T-cell (primary cell): Measurements from ENCODE around the gene EPHA6. TPM values are rescaled to one million over a fixed set of nuclear protein-coding genes. Genes with fewer than 3 reads are reported as not detected.
"Not testable (repeated sequence)": the region's sequence is repeated elsewhere in the genome, so short reads cannot be mapped to it uniquely, and the experiment has no call there.

ENCODE experiments used
- ATAC-seq, 4 experiments: fragments of 200-7000 bp in 3 of 4; fragments of 150-1000 bp in 1 of 4; cut with Tn5 transposase; replicated peaks in 1 of 4; 1 replicate in 3 of 4; 2 replicates in 1 of 4; pipeline ENCODE4 v1.10.0; 2021; ENCODE audit warnings: moderate library complexity in 3 of 4, mild to moderate bottlenecking in 2 of 4, moderate number of reproducible peaks in 1 of 4
- CTCF ChIA-PET, 2 donors: fragments of 300-600 bp; sonication (Branson Sonifier 250); formaldehyde crosslinking; loops; one replicate each; lab custom pipeline; 2022; ENCODE audit warnings: antibody characterized with exemption in 2 of 2; lab: Charles Lee
- POLR2A ChIA-PET, 2 donors: fragments of 300-600 bp; sonication (Branson Sonifier 250); formaldehyde crosslinking; loops; one replicate each; lab custom pipeline; 2022; ENCODE audit warnings: antibody characterized with exemption in 2 of 2; lab: Charles Lee
- DNase-seq, 35 experiments: peaks; one replicate each; pipeline versions ENCODE4 v3.0.0 to v3.0.0-alpha.2; 2013 to 2023
- H3K27ac ChIP-seq: one replicate; pipeline ENCODE4 v1.5.1; 2013; ENCODE audit warnings: low read length
- H3K27me3 ChIP-seq, 2 experiments: replicated peaks in 1 of 2; 1 replicate in 1 of 2; 2 replicates in 1 of 2; pipeline versions ENCODE4 v1.6.1 to v1.7.0; 2013; ENCODE audit warnings: low read length in 1 of 2, mixed read lengths in 1 of 2; ENCODE audit not compliant: control insufficient read depth in 2 of 2, insufficient read depth in 2 of 2; ENCODE audit errors: extremely low read depth in 1 of 2
- H3K36me3 ChIP-seq, 2 donors: 1 replicate in 1 of 2; 2 replicates in 1 of 2; pipeline versions ENCODE4 v1.6.1 to v1.7.0; 2013; ENCODE audit warnings: low read length in 1 of 2; ENCODE audit not compliant: control insufficient read depth in 2 of 2, insufficient read depth in 1 of 2; ENCODE audit errors: extremely low read depth in 1 of 2
- H3K4me1 ChIP-seq, 2 experiments: 1 replicate in 1 of 2; 2 replicates in 1 of 2; pipeline versions ENCODE4 v1.6.1 to v1.7.0; 2013; ENCODE audit warnings: low read length in 2 of 2, mixed read lengths in 1 of 2; ENCODE audit not compliant: insufficient read depth in 2 of 2, control insufficient read depth in 1 of 2; ENCODE audit errors: extremely low read depth in 1 of 2
- H3K4me3 ChIP-seq, 2 donors: 1 replicate in 1 of 2; 2 replicates in 1 of 2; pipeline versions ENCODE4 v1.5.1 to v1.7.0; 2013; ENCODE audit warnings: mild to moderate bottlenecking in 2 of 2, low read length in 1 of 2, moderate library complexity in 1 of 2; ENCODE audit not compliant: control insufficient read depth in 1 of 2; ENCODE audit errors: extremely low read depth in 1 of 2
- H3K9me3 ChIP-seq: 2 replicates; pipeline ENCODE4 v1.7.0; 2013
- H3K27ac Mint-ChIP-seq, 2 donors: one replicate each; pipeline ENCODE4 v1.8.0; 2020 to 2021; ENCODE audit warnings: mild to moderate bottlenecking in 2 of 2, mixed read lengths in 2 of 2
- H3K27me3 Mint-ChIP-seq, 2 donors: one replicate each; pipeline ENCODE4 v1.8.0; 2021 to 2022; ENCODE audit warnings: mixed read lengths in 2 of 2
- H3K36me3 Mint-ChIP-seq: one replicate; pipeline ENCODE4 v1.8.0; 2021; ENCODE audit warnings: mixed read lengths
- H3K4me1 Mint-ChIP-seq, 3 donors: one replicate each; pipeline ENCODE4 v1.8.0; 2020 to 2022; ENCODE audit warnings: mixed read lengths in 3 of 3, mild to moderate bottlenecking in 1 of 3
- H3K4me3 Mint-ChIP-seq, 3 donors: one replicate each; pipeline ENCODE4 v1.8.0; 2020 to 2022; ENCODE audit warnings: mild to moderate bottlenecking in 3 of 3, mixed read lengths in 3 of 3, moderate library complexity in 3 of 3
- H3K9me3 Mint-ChIP-seq, 3 donors: one replicate each; pipeline ENCODE4 v1.8.0; 2020 to 2022; ENCODE audit warnings: mixed read lengths in 3 of 3
- WGBS: methylation state at CpG from one replicate; pipeline ENCODE4 v1.1.5; 2013; ENCODE audit warnings: missing lambda C conversion rate; ENCODE audit not compliant: insufficient coverage; 5-methylcytosine and 5-hydroxymethylcytosine counted together
- total RNA-seq, 35 experiments: library from RNA in 6 of 35; stranded (reverse) in 6 of 35; fragments of 120-200 nt in 1 of 35; gene quantifications; one replicate each; pipeline versions ENCODE4 v1.2.1 to v1.2.4 and lab custom pipeline; 2013 to 2026

The EPHA6 gene
- total RNA-seq, 5 donors from 2014 or later (not counting 1 experiment from before 2014, with no cell fraction given): not detected

- no peak overlapping the region for H3K27ac Mint-ChIP-seq
- H3K4me1 ChIP-seq: no peaks in the 10 kb centered on the region
- DNase-seq: no peak
- H3K9me3 Mint-ChIP-seq: peaks cover 10 to 22% (median 17%) of the 10 kb centered on the region in 3 donors
- no peaks in the 10 kb centered on the region for H3K4me1 Mint-ChIP-seq
- 67% methylated on average over 1 of the region's 1 CpG for WGBS
- no peaks in the 10 kb centered on the region for H3K27me3 ChIP-seq
- no peaks in the 10 kb centered on the region for H3K36me3 ChIP-seq
- H3K36me3 Mint-ChIP-seq: no peaks in the 10 kb centered on the region
- no peak for ATAC-seq
- no peak overlapping the region for H3K4me3 Mint-ChIP-seq
- no peak overlapping the region for H3K27ac ChIP-seq
- no peaks in the 10 kb centered on the region for H3K9me3 ChIP-seq
- POLR2A ChIA-PET: no interaction called here
- CTCF ChIA-PET: no interaction called here
- no peaks in the 10 kb centered on the region for H3K27me3 Mint-ChIP-seq
- no peak overlapping the region for H3K4me3 ChIP-seq
Observed at GRCh38 chr3:97021778-97022177, 207.4 kb downstream of the EPHA6 start.

GRCh38 chr3:97025612-97026011 lies 211.2 kb downstream of the EPHA6 start:
- H3K4me1 Mint-ChIP-seq, H3K9me3 Mint-ChIP-seq, H3K36me3 ChIP-seq, POLR2A ChIA-PET, H3K4me1 ChIP-seq, H3K4me3 Mint-ChIP-seq, H3K9me3 ChIP-seq, H3K4me3 ChIP-seq, CTCF ChIA-PET, H3K27me3 ChIP-seq, H3K27ac ChIP-seq, H3K27ac Mint-ChIP-seq, H3K36me3 Mint-ChIP-seq, H3K27me3 Mint-ChIP-seq, ATAC-seq, DNase-seq: not testable (repeated sequence)
- no CpG with 5 or more reads among the region's 8 CpGs for WGBS

GRCh38 chr3:97029972-97030371 lies 215.6 kb downstream of the EPHA6 start:
- DNase-seq (no peak), ATAC-seq (no peak)
- H3K4me3 ChIP-seq: no peak overlapping the region
- no peaks in the 10 kb centered on the region for H3K4me1 ChIP-seq
- Mint-ChIP-seq H3K27ac (no peak overlapping the region), H3K27me3 (no peaks in the 10 kb centered on the region), H3K9me3 (peaks cover 0 to 6% (median 3%) of the 10 kb centered on the region in 3 donors), H3K4me3 (no peak overlapping the region), H3K36me3 (no peaks in the 10 kb centered on the region), H3K4me1 (no peaks in the 10 kb centered on the region)
- no peaks in the 10 kb centered on the region for H3K9me3 ChIP-seq
- WGBS: no CpG with 5 or more reads among the region's 1 CpG
- H3K27ac ChIP-seq: no peak overlapping the region
- ChIA-PET POLR2A (no interaction called here), CTCF (no interaction called here)
- no peaks in the 10 kb centered on the region for H3K27me3 ChIP-seq
- H3K36me3 ChIP-seq: no peaks in the 10 kb centered on the region

- H3K4me3 Mint-ChIP-seq: no peak overlapping the region
- ChIA-PET CTCF (no interaction called here), POLR2A (interaction anchor here in 1 of 2 donors (0.6 kb wide), 1 partner anchor 38 kb away, joined by 4 read pairs; no protein-coding TSS in a partner anchor)
- H3K27ac ChIP-seq: no peak overlapping the region
- no peaks in the 10 kb centered on the region for H3K4me1 ChIP-seq
- no peaks in the 10 kb centered on the region for H3K27me3 Mint-ChIP-seq
- no peaks in the 10 kb centered on the region for H3K4me1 Mint-ChIP-seq
- H3K27ac Mint-ChIP-seq: no peak overlapping the region
- H3K4me3 ChIP-seq: no peak overlapping the region
- 79% methylated on average over 2 of the region's 3 CpGs for WGBS
- DNase-seq (no peak), ATAC-seq (no peak)
- peaks cover 0 to 3% (median 0%) of the 10 kb centered on the region in 3 donors for H3K9me3 Mint-ChIP-seq
- no peaks in the 10 kb centered on the region for H3K27me3 ChIP-seq
- no peaks in the 10 kb centered on the region for H3K36me3 Mint-ChIP-seq
- H3K9me3 ChIP-seq: peaks cover 3% of the 10 kb centered on the region
- no peaks in the 10 kb centered on the region for H3K36me3 ChIP-seq
Observed at GRCh38 chr3:97037294-97037943, 223.0 kb downstream of the EPHA6 start.

- no peaks in the 10 kb centered on the region for H3K27me3 Mint-ChIP-seq
- H3K4me3 Mint-ChIP-seq: no peak overlapping the region
- Histone ChIP-seq H3K27ac (no peak overlapping the region), H3K4me1 (no peaks in the 10 kb centered on the region), H3K36me3 (no peaks in the 10 kb centered on the region), H3K27me3 (no peaks in the 10 kb centered on the region), H3K4me3 (no peak overlapping the region), H3K9me3 (peaks cover 3% of the 10 kb centered on the region)
- H3K36me3 Mint-ChIP-seq: no peaks in the 10 kb centered on the region
- no peaks in the 10 kb centered on the region for H3K4me1 Mint-ChIP-seq
- ChIA-PET POLR2A (no interaction called here), CTCF (no interaction called here)
- no peak overlapping the region for H3K27ac Mint-ChIP-seq
- DNase-seq (no peak), ATAC-seq (no peak)
- peaks cover 0 to 4% (median 0%) of the 10 kb centered on the region in 3 donors for H3K9me3 Mint-ChIP-seq
- WGBS: no CpG with 5 or more reads among the region's 2 CpGs
Observed at GRCh38 chr3:97043411-97043810, 229.0 kb downstream of the EPHA6 start.

- DNase-seq (no peak), ATAC-seq (no peak)
- Histone ChIP-seq H3K4me3 (no peak overlapping the region), H3K4me1 (no peaks in the 10 kb centered on the region), H3K9me3 (no peaks in the 10 kb centered on the region), H3K27me3 (no peaks in the 10 kb centered on the region), H3K36me3 (no peaks in the 10 kb centered on the region), H3K27ac (no peak overlapping the region)
- H3K27me3 Mint-ChIP-seq: no peaks in the 10 kb centered on the region
- no peaks in the 10 kb centered on the region for H3K4me1 Mint-ChIP-seq
- POLR2A ChIA-PET: no interaction called here
- no peak overlapping the region for H3K4me3 Mint-ChIP-seq
- H3K9me3 Mint-ChIP-seq: peaks cover 0 to 11% (median 7%) of the 10 kb centered on the region in 3 donors
- CTCF ChIA-PET: no interaction called here
- H3K36me3 Mint-ChIP-seq: no peaks in the 10 kb centered on the region
- no peak overlapping the region for H3K27ac Mint-ChIP-seq
- WGBS: no CpG with 5 or more reads among the region's 3 CpGs
Observed at GRCh38 chr3:97057365-97057764, 243.0 kb downstream of the EPHA6 start.
